OCI-LY3 (cell line): ENCODE measurements around the gene RNF186.

Experiments
- H2AFZ ChIP-seq: fragments of 200-600, 300-600 bp; shearing (Covaris generic); 2 replicates; pipeline ENCODE4 v1.6.0; 2014; ENCODE audit warnings: antibody characterized with exemption, low read depth, low read length
- H3K27ac ChIP-seq: fragments of 200-600, 300-600 bp; sonication (generic); 2 replicates; pipeline ENCODE4 v1.5.1; 2014; ENCODE audit warnings: mild to moderate bottlenecking, low read length, moderate library complexity, mixed read lengths
- H3K27me3 ChIP-seq: fragments of 200-600, 300-600 bp; sonication (generic); 2 replicates; pipeline ENCODE4 v1.6.1; 2014; ENCODE audit warnings: low read depth, low read length, mixed read lengths
- H3K36me3 ChIP-seq: fragments of 200-600, 300-600 bp; sonication (generic); replicated peaks from 2 replicates; pipeline ENCODE3; 2014; ENCODE audit warnings: low read depth, low read length, mixed read lengths
- H3K4me1 ChIP-seq: fragments of 300-600, 200-600 bp; sonication (generic); 2 replicates; pipeline ENCODE4 v1.6.1; 2014; ENCODE audit warnings: low read length, mixed read lengths
- H3K4me2 ChIP-seq: fragments of 200-600, 300-600 bp; sonication (generic); 2 replicates; pipeline ENCODE4 v1.6.1; 2014; ENCODE audit warnings: low read length, mixed read lengths
- H3K4me3 ChIP-seq: fragments of 300-600, 200-600 bp; sonication (generic); 2 replicates; pipeline ENCODE4 v1.5.1; 2014; ENCODE audit warnings: antibody characterized with exemption, mild to moderate bottlenecking, low read length, moderate library complexity
- H3K79me2 ChIP-seq: fragments of 300-600, 200-600 bp; shearing (Covaris generic); 2 replicates; pipeline ENCODE4 v1.6.1; 2014; ENCODE audit warnings: mild to moderate bottlenecking, low read length, mixed read lengths
- H3K9ac ChIP-seq: fragments of 300-600, 200-600 bp; shearing (Covaris generic); 2 replicates; pipeline ENCODE4 v1.6.0; 2014; ENCODE audit warnings: mild to moderate bottlenecking, low read length, moderate library complexity
- H3K9me3 ChIP-seq: fragments of 200-600, 300-600 bp; shearing (Covaris generic); 2 replicates; pipeline ENCODE4 v1.6.1; 2014; ENCODE audit warnings: low read length, mixed read lengths; ENCODE audit not compliant: insufficient read depth
- H4K20me1 ChIP-seq: fragments of 200-600, 300-600 bp; sonication (generic); 2 replicates; pipeline ENCODE4 v1.6.1; 2016; ENCODE audit warnings: low read length, mixed read lengths; ENCODE audit not compliant: insufficient read depth
- CTCF ChIP-seq: fragments of 200-600, 300-600 bp; sonication (generic); IDR thresholded peaks from 2 replicates; pipeline ENCODE4 v1.5.1; 2014; ENCODE audit warnings: antibody characterized with exemption, low read length, low read depth
- EZH2phosphoT487 ChIP-seq: fragments of 200-600 bp; shearing (Covaris generic); IDR thresholded peaks from 2 replicates; pipeline ENCODE4 v1.6.1; 2018; ENCODE audit warnings: antibody characterized with exemption, mixed run types, low read depth

The RNF186 gene

GRCh38 chr1:19814681-19815503 is at the start of gene RNF186:
TSS of gene RNF186 (minus strand) at chr1:19815283. CDS start at chr1:19815101, 182 bp downstream.
- no peak within 1 kb of the TSS for H3K4me2 ChIP-seq

GRCh38 chr1:19864570-19865160 is 49.6 kb upstream of the RNF186 start:
- Histone ChIP-seq H3K9me3 (no peaks in the 10 kb centered on the region), H3K9ac (no peak overlapping the region), H4K20me1 (no peaks in the 10 kb centered on the region), H3K36me3 (no peaks in the 10 kb centered on the region), H3K4me1 (no peaks in the 10 kb centered on the region), H3K4me2 (no peak overlapping the region), H2AFZ (no peak overlapping the region), H3K27me3 (peaks cover 11% of the 10 kb centered on the region), H3K4me3 (no peak overlapping the region), H3K79me2 (no peaks in the 10 kb centered on the region), H3K27ac (no peak overlapping the region)
- TF ChIP-seq CTCF: no peak
- TF ChIP-seq EZH2phosphoT487: no peak

More at GRCh38 chr1:19814681-19815503, at the start of gene RNF186:
- no peaks in the 10 kb centered on the region for H3K4me1 ChIP-seq
- TF ChIP-seq EZH2phosphoT487: no peak
- no peak for TF ChIP-seq CTCF
- no peak within 1 kb of the TSS for H3K27ac ChIP-seq
- no peak within 1 kb of the TSS for H2AFZ ChIP-seq
- no peak within 1 kb of the TSS for H3K9ac ChIP-seq
- no peak within 1 kb of the TSS for H3K4me3 ChIP-seq
- no peaks in the 10 kb centered on the region for H3K36me3 ChIP-seq
- no peaks in the 10 kb centered on the region for H3K9me3 ChIP-seq
- H3K27me3 ChIP-seq: peaks cover 5% of the 10 kb centered on the region; the same call in 1 of the 2 replicates
- no peaks in the 10 kb centered on the region for H3K79me2 ChIP-seq
- H4K20me1 ChIP-seq: no peaks in the 10 kb centered on the region

- Histone ChIP-seq H3K9me3 (no peaks in the 10 kb centered on the region), H3K36me3 (no peaks in the 10 kb centered on the region), H2AFZ (no peak overlapping the region), H3K4me1 (no peaks in the 10 kb centered on the region), H3K9ac (no peak overlapping the region), H3K4me3 (no peak overlapping the region), H3K27me3 (peaks cover 11% of the 10 kb centered on the region), H3K27ac (no peak overlapping the region), H4K20me1 (no peaks in the 10 kb centered on the region), H3K79me2 (no peaks in the 10 kb centered on the region), H3K4me2 (no peak overlapping the region)
- TF ChIP-seq CTCF (no peak), EZH2phosphoT487 (no peak)
These were observed 47.9 kb upstream of the RNF186 start for GRCh38 chr1:19862944-19863343.

- Histone ChIP-seq H3K27ac (no peak overlapping the region), H3K4me2 (no peak overlapping the region), H2AFZ (no peak overlapping the region), H3K36me3 (no peaks in the 10 kb centered on the region), H3K27me3 (peaks cover 11% of the 10 kb centered on the region), H3K4me1 (no peaks in the 10 kb centered on the region), H4K20me1 (no peaks in the 10 kb centered on the region), H3K4me3 (no peak overlapping the region), H3K9me3 (no peaks in the 10 kb centered on the region), H3K79me2 (no peaks in the 10 kb centered on the region), H3K9ac (no peak overlapping the region)
- TF ChIP-seq EZH2phosphoT487: no peak
These were observed 46.9 kb upstream of the RNF186 start for GRCh38 chr1:19861842-19862530.
